IPS-18c (cell line): ENCODE measurements around the gene SLC39A11.
"Not testable (repeated sequence)": the region's sequence is repeated elsewhere in the genome, so short reads cannot be mapped to it uniquely, and the experiment has no call there.

Source experiments
- H3K4me3 ChIP-seq: 2 replicates; pipeline ENCODE4 v1.7.0; 2013; ENCODE audit warnings: low read depth, mild to moderate bottlenecking, low read length, moderate library complexity; ENCODE audit not compliant: insufficient read depth
- H3K9me3 ChIP-seq: one replicate; pipeline ENCODE4 v1.6.1; 2013; ENCODE audit warnings: mild to moderate bottlenecking, low read length, moderate library complexity; ENCODE audit not compliant: control insufficient read depth, insufficient read depth

The SLC39A11 gene

DNA sequence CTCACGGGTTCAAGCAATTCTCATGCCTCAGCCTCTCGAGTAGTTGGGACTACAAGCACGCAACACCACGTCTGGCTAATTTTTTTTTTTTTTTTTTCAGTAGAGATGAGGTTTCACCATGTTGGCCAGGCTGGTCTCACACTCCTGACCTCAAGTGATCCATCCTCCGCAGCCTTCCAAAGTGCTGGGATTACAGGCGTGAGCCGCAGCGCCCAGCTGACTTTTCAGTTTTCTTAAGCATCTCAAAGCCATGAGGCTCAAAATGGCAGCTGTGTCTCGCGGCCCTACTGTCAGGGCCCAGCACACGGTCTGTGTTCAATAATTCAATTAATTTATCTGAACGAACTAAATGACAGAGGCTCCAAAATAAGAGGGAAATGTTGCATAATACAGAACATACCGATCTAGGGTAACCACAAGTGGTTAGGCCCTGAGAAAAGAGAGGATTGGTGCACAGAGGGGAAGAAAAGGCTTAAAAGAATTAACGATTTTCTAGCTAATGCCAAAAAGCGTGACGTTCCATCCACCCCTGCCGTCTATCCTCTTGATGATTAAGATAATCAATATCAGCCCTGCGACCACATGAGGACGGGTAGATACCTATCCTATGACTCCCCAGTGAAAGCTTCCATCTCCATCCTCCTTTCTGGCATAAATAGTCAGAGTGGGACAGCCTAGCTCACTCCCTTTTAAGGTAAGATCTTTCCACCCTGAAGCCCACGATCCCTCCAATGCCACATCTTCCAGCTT, 136.9 kb downstream of the SLC39A11 start:
- H3K9me3 ChIP-seq: no peaks in the 10 kb centered on the region
- no peak overlapping the region for H3K4me3 ChIP-seq

- no peaks in the 10 kb centered on the region for H3K9me3 ChIP-seq
- no peak overlapping the region for H3K4me3 ChIP-seq
Observed at GRCh38 chr17:72954579-72954978, 137.9 kb downstream of the SLC39A11 start.

GRCh38 chr17:72953621-72954020, 138.9 kb downstream of the SLC39A11 start:
- H3K9me3 ChIP-seq: no peaks in the 10 kb centered on the region
- no peak overlapping the region for H3K4me3 ChIP-seq

GRCh38 chr17:72952641-72953315, 139.7 kb downstream of the SLC39A11 start:
- Histone ChIP-seq H3K4me3 (no peak overlapping the region), H3K9me3 (no peaks in the 10 kb centered on the region)

GRCh38 chr17:72952220-72952619, 140.3 kb downstream of the SLC39A11 start:
- H3K9me3 ChIP-seq: no peaks in the 10 kb centered on the region
- H3K4me3 ChIP-seq: no peak overlapping the region

DNA sequence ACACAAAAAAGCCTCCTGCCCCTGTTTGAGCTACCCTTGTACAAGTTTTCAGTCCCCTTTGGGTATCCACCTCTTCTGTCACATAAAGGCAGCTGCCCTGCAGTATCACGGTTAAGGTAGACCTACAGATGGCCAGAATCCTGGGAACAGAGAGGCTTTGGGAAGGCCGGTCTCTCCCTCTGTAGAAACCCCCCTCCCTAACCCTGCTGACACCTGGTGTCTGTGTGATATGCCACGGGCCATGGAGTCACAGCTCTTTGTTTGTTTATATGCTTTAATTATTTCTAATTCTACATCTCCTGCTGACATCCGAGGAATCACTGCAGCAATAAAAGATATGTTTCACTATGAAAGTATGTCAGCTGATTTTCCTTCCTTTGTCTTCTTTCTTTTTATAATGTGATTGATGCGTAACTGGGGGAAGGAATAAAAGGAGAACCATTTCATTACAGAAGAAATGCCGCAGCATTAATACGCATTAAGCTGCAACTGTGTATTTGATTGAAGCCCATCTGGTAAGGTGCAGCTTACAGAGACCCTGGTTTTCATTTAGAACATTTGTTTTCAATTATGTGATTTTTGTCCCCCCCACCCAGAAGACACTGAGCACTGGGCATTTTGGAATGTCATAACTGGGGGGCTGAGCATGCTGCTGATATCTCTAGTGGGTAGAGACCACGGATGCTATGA, 142.1 kb downstream of the SLC39A11 start:
- Histone ChIP-seq H3K9me3 (no peaks in the 10 kb centered on the region), H3K4me3 (no peak overlapping the region)

DNA sequence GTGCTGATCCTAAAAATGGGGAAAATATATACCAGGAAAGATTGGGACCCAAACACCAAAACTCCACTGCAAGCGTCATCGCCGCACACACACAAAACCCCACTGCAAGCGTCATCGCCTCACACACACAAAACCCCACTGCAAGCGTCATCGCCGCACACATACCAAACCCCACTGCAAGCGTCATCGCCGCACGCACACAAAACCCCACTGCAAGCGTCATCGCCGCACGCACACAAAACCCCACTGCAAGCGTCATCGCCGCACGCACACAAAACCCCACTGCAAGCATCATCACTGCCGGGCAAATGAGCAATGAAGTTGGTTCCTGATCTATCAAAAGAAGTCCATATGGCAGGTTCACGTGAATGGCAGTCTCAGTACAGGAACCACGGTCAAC, 144.4 kb downstream of the SLC39A11 start:
- H3K9me3 ChIP-seq: no peaks in the 10 kb centered on the region

GRCh38 chr17:72947475-72947874, 145.0 kb downstream of the SLC39A11 start:
- no peaks in the 10 kb centered on the region for H3K9me3 ChIP-seq
- no peak overlapping the region for H3K4me3 ChIP-seq

More for the DNA sequence above, 144.4 kb downstream of the SLC39A11 start:
- H3K4me3 ChIP-seq: no peak overlapping the region

DNA sequence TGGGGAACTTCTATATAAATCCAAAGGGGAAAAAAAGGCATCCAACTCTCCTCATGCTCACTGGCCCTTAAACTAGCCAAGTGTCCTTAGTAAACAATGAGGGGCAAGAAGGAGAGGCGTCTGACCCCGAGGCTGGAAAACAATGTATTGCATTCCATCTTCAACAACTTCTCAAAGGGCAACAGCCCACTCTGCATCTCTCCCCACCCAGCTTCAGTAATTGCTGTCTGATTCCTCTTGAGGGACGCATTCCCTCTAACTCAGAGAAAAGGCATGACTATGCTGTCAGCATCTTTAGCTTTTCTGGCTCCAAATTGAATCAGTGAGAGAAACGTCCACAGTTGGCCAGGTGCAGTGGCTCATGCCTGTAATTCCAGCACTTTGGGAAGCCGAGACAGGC, 145.8 kb downstream of the SLC39A11 start:
- no peaks in the 10 kb centered on the region for H3K9me3 ChIP-seq

GRCh38 chr17:72946156-72946555, 146.3 kb downstream of the SLC39A11 start:
- no peak overlapping the region for H3K4me3 ChIP-seq
- no peaks in the 10 kb centered on the region for H3K9me3 ChIP-seq

More for the DNA sequence above, 145.8 kb downstream of the SLC39A11 start:
- H3K4me3 ChIP-seq: no peak overlapping the region

DNA sequence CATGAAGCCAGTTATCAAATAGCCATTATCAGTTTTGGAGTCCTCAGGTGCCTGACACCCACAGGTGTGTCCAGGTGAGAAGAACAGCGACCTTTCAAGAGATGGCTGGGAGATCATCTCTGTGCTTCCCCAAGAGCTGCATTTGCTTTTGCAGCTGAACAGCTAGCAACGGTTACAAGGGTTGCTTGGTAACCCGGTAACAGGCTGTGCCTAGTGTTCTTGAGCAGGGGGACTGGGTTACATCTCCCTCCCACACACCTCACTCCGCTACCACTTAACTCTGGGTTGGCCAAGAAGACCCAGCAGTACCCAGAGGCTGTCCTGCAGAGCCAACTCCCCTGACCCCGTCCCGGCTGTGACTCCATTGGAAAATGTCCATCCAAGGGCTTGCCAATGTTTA, 147.0 kb downstream of the SLC39A11 start:
- H3K4me3 ChIP-seq: no peak overlapping the region
- no peaks in the 10 kb centered on the region for H3K9me3 ChIP-seq

DNA sequence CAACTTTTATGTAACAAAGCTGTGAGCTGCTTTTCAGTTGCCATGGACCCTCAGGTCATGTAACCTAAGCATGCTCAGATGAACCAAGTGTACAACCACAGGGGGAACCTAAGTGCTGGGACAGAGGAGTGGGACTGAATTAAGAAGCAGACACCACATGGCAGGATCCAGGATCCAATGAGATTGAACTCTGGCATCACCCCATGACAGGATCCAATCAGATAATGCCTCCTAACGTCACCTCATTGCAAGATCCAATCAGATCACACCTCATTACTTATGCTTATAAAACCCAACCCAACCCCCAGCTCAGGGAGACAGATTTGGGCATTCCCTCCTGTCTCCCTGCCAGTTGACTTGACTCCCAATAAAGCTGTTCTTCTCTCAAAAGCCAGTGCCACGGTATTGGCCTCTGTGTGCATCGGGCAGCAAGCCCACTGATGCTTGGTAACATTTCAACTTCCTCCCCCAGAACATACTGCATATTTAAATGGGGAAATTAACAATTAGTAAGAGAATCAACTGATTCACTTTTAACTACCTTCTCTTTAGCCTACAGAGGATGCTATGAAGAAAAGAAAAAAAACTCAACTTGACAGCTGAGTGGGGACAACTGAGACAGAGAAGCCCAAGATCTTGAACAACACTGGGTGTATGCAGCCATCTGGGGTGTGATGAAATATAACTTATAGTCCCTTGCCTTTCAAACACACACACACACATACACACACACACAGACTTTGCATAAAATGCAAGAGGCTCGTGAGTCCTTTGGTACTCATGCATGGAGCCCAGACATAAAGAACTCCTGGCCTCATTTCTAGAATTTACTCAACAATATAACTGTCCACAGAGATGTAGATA, 148.4 kb downstream of the SLC39A11 start:
- no peak overlapping the region for H3K4me3 ChIP-seq

DNA sequence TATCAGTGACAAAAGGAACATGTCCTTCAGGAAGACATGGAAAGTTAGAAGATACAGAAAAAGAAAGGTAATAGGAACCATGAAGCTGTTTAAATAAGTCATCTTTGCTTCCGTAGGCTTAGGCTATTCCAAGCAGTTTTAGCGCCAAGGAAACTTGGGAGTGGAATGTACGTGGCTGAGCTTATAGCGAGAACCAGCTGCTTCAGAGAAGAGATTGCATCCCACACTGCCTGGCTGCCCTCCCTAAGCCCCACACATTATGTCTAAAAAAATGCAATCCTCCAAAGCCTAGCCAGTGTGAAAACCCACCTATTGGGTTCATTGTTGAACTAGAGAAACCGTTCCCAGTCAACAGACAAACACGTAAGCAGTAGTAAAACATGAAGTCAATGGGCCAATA, 149.9 kb downstream of the SLC39A11 start:
- Histone ChIP-seq H3K9me3 (no peaks in the 10 kb centered on the region), H3K4me3 (no peak overlapping the region)

More for the DNA sequence above, 148.4 kb downstream of the SLC39A11 start:
- no peaks in the 10 kb centered on the region for H3K9me3 ChIP-seq

- no peak overlapping the region for H3K4me3 ChIP-seq
- no peaks in the 10 kb centered on the region for H3K9me3 ChIP-seq
Observed at GRCh38 chr17:72940496-72940895, 152.0 kb downstream of the SLC39A11 start.

DNA sequence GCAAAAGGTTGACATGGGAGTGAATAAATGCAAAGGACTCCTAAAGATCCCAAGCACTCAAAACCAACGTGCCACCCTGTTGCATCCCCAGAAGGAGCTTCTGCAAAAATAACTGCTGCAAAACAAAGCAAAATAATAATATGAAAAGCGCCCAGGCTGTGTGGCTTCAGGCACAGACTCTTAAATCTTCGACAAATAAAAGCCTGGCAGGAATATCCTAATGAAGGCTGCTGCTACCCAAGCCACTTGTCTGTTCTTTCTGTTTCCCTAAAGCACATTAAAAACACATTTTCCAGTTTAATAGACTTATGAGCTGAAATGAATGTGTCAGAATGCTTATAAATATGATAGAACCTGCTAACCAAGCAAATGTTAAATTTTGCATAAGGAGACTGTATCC, 154.0 kb downstream of the SLC39A11 start:
- Histone ChIP-seq H3K9me3 (no peaks in the 10 kb centered on the region), H3K4me3 (no peak overlapping the region)

DNA sequence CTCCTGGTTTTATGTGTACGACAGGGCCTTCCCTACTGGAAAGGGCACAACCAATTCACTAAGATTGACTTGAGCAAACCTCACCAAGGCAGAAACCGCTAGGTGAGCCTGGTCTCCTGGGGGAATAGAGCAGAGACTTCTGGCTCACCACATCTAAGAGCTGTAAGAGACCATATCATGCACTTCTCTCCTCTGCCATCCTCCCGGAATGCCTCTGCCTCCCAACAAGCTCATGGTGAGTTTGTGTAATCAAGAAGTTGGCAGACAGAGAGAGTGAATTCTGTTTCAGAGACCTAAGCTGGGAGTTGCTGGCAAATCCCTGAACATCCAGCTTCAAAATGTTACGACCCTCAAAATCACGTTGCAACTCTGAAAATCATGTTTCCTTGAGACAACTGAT, 154.8 kb downstream of the SLC39A11 start:
- H3K9me3 ChIP-seq: no peaks in the 10 kb centered on the region
- no peak overlapping the region for H3K4me3 ChIP-seq

DNA sequence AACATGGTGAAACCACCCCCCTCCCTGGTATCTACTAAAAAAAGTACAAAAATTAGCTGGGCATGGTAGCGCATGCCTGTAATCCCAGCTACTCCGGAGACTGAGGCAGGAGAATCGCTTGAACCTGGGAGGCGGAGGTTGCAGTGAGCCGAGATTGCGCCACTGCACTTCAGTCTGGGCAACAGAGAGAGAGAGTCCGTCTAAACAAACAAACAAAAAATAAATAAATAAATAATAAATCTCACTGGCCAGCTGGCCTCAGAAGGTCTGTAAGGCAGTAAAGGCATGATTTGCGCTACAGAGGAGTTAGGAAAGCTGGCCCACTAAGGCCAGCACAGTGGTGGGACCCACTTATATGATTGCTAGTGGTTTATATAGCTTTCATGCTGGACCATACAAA, 155.2 kb downstream of the SLC39A11 start:
- not testable (repeated sequence) for H3K4me3 ChIP-seq, H3K9me3 ChIP-seq
